ENCODE measurements around the gene DDX23.

Gene DDX23

DNA sequence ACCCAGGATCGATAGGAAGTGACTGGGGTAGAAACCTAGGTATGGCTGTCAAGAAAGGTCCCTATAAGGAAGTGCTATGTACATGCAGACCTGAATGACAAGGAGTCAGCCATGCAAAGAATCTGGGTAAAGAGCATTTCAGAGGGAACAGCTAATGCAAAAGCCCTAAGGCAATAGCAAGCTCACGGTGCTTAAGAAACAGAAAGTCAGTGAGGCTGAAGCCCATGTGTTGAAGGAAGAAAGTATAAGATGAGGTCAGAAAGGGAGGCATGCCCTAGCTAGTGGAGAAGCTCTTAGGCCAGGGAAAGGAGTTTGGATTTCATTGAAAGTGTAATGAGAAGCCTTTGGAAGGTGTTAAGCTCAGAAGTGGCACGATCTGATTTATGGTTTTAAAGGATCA lies 57.1 kb downstream of the DDX23 start:
- no peak for DNase-seq

DNA sequence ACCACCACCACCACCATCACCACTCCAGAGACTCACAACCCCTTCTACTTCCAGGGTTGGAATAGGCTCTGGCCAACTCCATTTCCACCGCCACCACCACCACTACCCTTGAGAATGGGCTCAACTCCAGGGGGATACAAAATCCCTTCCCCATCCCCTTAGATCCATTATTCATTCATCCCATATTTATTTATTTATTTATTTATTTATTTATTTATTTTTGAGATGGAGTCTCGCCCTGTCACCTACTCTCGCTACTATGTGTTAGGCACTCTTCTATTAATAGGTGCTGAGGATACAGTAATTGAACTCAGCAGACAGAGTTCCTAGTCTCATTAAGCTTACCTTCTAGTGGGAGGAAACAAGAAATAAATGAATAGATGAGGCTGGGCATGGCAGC lies 58.3 kb downstream of the DDX23 start:
- DNase-seq, result no peak

DNA sequence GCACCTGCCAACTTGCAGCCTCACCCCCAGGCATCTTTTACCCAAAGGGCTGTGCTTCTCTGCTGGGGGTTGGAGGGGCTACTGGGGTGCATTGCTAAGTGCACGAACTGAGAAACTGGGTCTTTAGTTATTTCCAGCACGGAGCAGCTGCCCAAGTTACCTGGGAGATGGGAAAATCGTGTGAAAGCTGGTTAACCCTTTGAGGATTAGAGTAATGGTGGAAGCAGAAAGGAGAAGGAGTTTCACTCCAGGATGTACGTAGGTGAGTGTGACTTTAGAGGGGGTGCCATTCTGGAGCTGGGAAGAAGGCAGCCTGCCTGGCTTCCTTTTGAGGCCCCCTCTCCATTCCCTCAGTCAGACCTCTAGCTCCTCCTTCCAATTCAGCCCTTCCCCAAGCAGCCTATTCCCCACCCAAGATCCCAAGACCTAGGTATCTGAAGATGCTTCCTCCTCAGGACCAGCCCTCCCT lies 62.1 kb downstream of the DDX23 start:
- no peak for DNase-seq

DNA sequence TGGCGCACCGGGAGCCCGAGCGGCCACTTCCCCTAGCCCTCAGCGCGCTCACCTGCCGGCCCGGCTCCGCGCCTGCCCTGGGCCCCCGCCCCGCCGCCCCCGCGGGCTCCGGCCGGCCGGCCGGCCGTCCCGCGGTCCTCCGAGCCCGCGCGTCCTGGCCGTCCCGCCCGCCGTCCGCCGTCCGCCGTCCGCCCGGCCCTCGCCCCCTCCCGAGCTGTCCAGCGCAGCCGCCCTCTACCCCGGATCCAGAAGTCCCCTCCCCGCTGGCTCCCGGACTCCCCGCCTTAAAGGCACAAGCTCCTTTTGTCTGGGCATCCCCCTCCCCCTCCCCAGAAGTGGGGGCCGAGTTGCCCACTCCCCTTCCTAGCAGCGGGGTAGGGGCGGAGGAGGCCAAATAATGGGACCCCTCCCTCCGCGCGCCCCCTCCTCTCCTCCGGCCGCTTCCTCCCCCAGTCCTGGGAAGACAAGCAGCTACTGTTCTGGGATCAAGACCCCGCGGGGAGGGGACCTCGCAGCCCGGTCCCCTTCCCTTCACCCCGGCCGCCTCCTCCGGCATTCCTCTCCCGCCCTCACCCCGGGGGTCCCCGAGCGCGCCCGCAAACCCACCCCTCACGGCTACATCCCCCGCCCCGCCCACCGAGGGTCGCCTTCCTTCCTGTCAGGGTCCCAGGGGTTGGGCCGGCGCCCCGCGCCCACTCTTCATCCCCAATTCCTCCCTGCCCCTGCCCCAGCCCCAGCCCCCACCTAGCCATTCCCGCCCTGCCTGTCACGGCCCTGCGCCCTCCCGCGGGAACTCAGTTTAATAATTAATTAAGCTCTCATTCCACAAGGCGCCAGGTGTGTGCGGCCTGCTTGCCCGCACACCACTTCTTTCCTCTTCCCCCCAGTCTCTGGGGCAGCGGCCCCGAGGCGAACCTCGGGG lies 62.8 kb downstream of the DDX23 start, which contains the start of gene ADCY6:
Gene ADCY6, minus strand, starts transcription at position 236 of the 922 bp plus-strand sequence. CDS start 5,655 bp downstream, outside the sequence.
- DNase-seq, result no peak

DNA sequence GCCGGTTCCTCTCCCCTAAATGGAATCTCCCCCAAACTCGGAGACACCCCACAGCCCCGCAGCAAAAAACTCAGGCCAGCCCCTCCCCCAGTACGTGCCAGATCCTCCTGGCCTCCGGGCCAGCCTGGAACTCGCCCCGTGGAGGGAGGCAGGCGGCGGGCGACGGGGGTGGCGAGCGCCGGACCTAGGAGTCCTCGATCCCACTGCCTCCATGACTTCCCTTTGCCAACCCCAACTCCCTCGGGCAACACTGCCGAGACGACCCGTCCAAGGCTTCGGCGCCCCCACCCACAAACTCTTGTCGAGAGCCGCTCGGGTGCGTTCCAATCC lies 63.5 kb downstream of the DDX23 start:
- no peak for DNase-seq

DNA sequence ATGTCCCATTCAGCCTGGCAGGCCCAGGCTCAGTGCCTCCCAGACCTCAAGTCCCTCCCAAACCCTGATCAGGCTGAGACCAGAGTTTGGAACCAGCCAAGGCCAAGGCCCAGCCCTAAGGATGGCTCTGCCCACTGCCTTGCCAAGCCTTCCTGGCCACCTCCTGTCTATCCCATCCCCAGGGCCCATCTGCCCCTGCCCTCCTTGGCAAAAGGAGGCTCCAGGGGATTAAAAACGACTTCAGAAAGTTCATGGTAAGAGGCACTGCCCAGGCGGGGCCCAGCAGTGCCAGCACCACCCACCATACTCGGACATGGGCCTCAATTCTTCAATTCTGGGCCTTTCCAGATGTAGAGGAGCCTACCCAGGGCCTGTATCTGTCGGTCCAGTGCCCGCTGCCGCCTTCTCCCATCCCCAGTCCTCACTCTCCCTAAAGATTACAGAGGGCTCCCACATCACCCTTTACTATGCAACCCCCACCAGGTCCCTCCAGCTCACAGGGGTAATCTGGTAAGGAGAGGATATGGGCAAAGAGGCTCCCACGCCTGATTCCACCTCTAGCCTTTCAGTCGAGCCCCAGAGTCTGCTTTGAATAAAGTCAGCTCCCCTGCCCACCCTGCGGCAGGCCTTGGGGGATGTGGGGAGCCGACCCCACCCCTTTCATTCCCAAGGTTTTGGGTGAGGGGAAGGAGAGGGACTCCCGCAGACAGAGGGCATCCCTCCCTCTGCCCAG lies 64.0 kb downstream of the DDX23 start:
- no peak for DNase-seq

DNA sequence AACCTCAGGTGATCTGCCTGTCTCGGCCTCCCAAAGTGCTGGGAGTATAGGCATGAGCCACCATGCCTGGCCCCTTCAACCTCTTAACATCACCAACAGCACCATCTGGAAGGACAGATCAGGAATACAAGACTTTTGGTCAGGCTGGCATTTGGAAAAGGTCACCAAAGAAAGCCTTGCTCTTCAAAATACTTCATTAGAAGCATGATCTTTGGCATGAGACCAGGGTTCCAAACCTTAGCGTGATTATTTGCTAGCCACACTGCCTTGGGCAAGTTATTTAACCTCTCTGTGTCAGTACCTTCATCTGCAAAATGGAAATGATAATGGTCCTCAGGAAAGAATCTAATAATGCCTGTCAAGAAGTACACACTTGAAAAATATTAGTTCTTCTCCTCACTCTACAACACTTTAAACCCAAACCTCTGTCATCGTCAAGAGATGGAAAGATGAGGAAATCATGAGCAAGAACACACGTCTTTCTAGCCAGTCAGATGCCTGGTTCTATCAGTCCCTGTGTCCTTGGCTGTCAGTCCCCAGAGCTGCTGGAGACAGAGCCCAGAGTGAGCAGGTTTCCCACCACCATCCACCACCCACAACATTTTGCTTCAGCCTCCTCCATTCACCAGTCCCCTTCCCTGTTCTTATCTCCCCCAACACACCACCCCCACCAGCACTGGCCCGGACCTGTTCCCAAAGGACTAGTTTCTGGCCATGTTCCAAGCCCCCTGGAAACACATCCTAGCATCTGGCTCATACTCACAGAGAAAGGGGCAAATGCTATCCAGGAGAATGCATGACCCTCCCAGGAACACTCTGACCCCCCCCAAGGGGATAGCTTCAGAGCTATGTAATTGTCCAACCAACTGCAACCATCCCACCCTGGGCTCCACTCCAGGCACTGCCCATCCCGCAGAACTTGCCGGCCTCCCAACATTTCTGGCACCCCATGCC lies 65.1 kb downstream of the DDX23 start:
- no peak for DNase-seq

DNA sequence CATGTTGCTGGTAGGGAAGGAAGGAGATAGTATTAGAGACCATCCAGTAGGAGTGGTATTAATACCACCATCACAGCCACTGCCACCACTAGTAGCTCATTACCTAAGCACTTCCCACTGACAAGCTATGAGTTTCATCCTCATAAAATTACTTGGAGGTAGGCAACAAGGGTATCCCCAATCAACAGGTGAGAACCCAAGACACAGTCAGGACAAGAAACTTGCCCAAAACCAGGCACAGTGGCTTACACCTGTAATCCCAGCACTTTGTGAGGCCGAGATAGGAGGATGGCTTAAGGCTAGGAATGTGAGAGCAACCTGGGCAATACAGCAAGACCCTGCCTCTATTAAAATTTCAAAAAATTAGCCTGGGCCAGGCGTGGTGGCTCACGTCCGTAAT lies 68.5 kb downstream of the DDX23 start:
- no peak for DNase-seq

DNA sequence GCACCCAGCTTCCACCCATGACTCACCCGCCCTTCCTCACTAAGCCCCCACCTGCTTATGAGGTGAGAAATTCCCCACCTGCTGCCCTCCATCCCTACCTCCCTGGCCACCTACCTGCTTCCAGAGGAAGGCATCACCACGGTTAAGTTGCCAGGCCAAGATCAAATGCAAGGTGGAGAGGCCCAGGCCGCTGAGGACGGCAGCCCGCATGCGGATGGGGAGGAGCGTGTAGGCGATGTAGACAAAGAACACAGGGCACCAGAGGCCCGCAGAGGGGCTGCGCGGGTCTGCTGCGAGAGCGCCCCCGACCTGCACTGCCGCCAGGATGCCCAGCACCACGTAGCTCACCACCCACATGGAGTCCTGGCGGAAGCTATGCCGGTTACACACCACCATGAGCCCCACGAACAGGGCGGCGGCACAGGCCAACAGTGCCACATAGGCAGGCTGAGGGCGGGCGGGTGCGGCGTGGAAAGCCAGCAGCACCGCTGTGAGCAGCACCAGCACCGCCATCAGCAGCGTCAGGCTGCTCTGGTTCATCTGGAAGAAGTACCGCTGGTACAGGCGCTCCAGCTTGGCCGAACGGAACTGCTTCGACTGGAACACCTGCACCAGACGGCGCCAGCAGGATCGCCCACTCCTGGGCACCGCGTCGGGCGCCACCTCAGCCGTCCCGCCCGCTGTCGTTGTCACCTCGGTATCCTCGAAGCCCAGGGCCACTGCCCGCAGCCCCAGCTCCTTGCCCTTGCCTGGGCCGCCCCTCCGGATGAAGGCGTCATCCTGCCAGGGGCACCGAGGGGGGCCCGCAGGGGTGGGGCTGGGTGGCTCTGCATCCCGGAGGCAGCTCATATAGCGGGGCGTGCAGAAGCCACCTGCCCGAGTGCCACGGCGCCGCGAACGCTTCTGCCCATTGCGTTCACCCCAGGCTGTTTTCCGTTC lies 69.2 kb downstream of the DDX23 start:
- no peak for DNase-seq

DNA sequence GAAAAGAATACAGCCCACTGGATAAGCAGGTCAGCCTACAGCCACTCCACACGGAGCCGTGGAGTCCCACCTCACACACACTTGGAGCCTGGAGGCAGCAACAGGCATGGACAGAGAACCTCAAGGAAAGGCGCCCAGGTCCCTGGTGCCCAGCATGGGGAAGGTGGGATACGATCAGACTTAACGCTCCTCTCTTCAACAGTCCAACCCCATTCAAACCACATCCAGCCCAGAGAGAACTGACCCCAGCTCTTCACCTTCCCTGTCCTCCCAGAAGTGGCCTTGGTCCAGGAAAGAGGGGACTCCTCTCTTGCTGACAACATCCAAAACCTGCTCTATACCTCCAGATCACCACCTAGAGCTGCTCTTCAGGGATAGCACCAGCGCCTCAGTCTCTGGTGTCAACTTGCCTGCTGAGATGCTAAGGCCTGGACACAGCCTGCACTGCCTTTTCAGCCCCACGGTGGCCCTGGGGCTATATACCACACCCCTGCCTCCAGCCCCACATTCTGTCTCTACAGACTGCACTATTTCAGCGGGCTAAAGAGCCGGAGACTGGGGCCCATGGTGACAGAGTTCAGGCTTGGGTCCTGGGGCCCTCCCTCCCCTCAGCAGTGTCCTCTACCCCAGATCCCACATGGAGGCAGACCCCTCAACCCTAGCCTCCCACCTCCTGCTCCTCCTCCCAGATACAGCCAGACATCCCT lies 70.1 kb downstream of the DDX23 start:
- no peak for DNase-seq

DNA sequence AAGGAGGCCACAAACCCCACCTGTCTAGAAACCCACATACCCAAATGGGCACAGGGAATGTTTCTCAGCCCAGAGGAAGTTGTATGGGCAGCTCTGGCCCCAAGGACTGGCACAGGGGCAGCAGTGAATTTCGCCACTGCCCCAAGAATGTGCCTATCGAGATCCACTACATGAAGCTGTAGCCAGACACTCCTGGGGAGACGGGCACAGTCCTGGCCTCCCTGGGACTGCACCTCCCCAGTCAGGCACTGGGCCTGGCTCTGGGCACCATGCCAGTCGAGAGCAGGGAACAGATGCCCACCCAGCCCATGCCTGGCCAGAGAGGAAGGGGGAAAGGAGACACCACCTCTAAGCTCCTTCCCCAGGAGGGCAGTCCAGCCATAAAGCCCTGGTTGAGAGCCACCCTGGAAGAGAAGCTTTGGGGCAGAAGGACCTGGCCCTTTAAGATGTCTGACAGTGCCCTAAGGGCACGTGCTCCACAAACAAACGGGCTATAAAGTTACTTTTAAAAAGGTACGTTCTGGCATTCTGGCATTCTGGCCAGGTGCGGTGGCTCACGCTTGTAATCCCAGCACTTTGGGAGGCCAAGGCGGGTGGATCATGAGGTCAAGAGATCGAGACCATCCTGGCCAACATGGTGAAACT lies 71.5 kb downstream of the DDX23 start:
- no peak for DNase-seq

DNA sequence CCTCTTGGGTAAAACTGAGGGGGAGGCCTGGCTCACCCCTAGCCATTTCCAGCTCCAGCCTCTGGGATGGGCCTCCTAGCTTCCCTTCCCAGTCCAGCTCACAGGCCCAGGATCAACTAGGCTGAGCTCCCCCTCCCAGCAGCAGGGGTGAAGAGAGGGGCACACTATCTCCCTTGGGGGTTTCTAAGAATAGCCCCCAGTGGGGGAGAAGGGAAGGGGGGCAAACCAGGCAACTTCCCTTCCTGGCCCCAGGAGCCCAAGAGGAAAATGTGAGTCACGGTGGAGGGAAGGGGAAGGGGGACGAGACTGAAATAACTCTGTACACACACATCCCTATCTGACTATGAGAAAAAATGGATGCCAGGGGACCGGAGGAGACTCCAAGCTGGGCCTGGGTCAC lies 72.1 kb downstream of the DDX23 start:
- no peak for DNase-seq

Data from T-helper 2 cell (primary cell).